Activated CD8-positive, alpha-beta T cell treated with anti-CD3 and anti-CD28 coated beads, Interleukin-2, amount 10 ng/mL, durations not matched to agents 7 days and 5 days (primary cell): ENCODE measurements around the gene BCKDHB. TPM values are rescaled to one million over a fixed set of nuclear protein-coding genes. Genes with fewer than 3 reads are reported as not detected.
"Not testable (repeated sequence)": the region's sequence is repeated elsewhere in the genome, so short reads cannot be mapped to it uniquely, and the experiment has no call there.

Experiments
- ATAC-seq: fragments of 150-1000 bp; cut with Tn5 transposase; one replicate; pipeline ENCODE4 v1.10.0; 2021; ENCODE audit warnings: moderate library complexity
- CTCF ChIA-PET: fragments of 350-600 bp; sonication (Branson Sonifier 250); formaldehyde crosslinking; loops from one replicate; lab custom pipeline; 2021; ENCODE audit warnings: antibody characterized with exemption; lab: Charles Lee
- POLR2A ChIA-PET: fragments of 350-600 bp; sonication (Branson Sonifier 250); formaldehyde crosslinking; loops from one replicate; lab custom pipeline; 2021; ENCODE audit warnings: antibody characterized with exemption; lab: Charles Lee
- DNase-seq: peaks from one replicate; pipeline ENCODE4 v3.0.0-alpha.2; 2020
- H3K27ac Mint-ChIP-seq: one replicate; pipeline ENCODE4 v1.8.0; 2021; ENCODE audit warnings: mild to moderate bottlenecking, mixed read lengths
- H3K27me3 Mint-ChIP-seq: one replicate; pipeline ENCODE4 v1.8.0; 2021; ENCODE audit warnings: low read depth, mixed read lengths
- H3K36me3 Mint-ChIP-seq: one replicate; pipeline ENCODE4 v1.8.0; 2021; ENCODE audit warnings: low read depth, mixed read lengths
- H3K4me1 Mint-ChIP-seq: one replicate; pipeline ENCODE4 v1.8.0; 2021; ENCODE audit warnings: low read depth, mixed read lengths
- H3K4me3 Mint-ChIP-seq: one replicate; pipeline ENCODE4 v1.8.0; 2021; ENCODE audit warnings: mild to moderate bottlenecking, mixed read lengths
- H3K9me3 Mint-ChIP-seq: one replicate; pipeline ENCODE4 v1.8.0; 2022; ENCODE audit warnings: mixed read lengths; ENCODE audit not compliant: insufficient read depth
- total RNA-seq, 2 experiments: library from RNA; stranded (reverse); gene quantifications; one replicate each; pipeline ENCODE4 v1.2.3, GENCODE V29; 2021

Gene BCKDHB
- total RNA-seq, 2 experiments from 2014 or later, result 19.9 to 21.9 TPM

DNA sequence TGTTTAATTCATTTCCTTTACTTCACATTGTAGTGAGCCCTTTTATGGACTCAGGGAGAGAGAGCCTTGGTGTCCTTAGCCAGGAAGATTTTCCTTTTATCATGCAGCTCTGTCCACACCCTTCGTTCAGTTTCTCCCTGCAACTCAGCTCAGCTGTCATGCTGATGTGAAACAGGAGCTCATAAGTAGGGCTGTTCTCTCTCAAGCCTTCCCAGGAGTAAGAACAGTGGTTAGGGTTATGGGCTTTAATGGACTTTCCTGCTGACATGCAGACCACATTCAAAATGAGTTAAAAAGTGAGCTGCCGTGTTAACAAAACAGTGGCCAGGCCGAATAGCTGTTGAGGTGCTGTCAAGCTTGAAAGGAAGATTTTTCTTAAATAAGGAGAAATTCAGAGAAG, 104.1 kb downstream of the BCKDHB start:
- H3K27me3 Mint-ChIP-seq, result no peaks in the 10 kb centered on the region
- H3K4me3 Mint-ChIP-seq, result no peak overlapping the region
- ChIA-PET POLR2A (no interaction called here), CTCF (no interaction called here)
- no peaks in the 10 kb centered on the region for H3K9me3 Mint-ChIP-seq
- no peak for DNase-seq
- no peaks in the 10 kb centered on the region for H3K36me3 Mint-ChIP-seq
- H3K27ac Mint-ChIP-seq, result no peak overlapping the region
- no peaks in the 10 kb centered on the region for H3K4me1 Mint-ChIP-seq
- ATAC-seq, result no peak

DNA sequence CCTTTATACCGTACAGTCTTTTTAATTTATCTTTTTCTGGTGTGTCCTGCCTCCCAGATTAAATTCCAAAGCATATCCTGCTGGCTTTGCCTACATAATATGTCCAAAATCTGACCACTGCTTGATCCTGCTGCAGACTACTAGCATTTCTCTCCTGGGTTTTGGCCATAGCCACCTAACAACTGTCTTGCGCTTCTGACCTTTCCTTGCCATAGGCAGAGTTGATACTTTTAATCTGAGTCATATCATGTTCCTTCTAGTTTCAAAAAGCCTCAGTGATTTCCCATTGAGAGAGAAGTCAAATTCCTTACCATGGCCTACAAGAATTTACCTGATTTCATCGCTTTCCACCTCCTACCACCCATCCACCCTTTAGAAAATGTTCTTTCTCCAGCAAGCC, 104.8 kb downstream of the BCKDHB start:
- DNase-seq, result no peak
- POLR2A ChIA-PET, result no interaction called here
- CTCF ChIA-PET, result no interaction called here
- no peak overlapping the region for H3K27ac Mint-ChIP-seq
- H3K36me3 Mint-ChIP-seq, result no peaks in the 10 kb centered on the region
- H3K4me1 Mint-ChIP-seq, result no peaks in the 10 kb centered on the region
- H3K27me3 Mint-ChIP-seq, result no peaks in the 10 kb centered on the region
- ATAC-seq, result no peak
- no peak overlapping the region for H3K4me3 Mint-ChIP-seq
- H3K9me3 Mint-ChIP-seq, result no peaks in the 10 kb centered on the region

DNA sequence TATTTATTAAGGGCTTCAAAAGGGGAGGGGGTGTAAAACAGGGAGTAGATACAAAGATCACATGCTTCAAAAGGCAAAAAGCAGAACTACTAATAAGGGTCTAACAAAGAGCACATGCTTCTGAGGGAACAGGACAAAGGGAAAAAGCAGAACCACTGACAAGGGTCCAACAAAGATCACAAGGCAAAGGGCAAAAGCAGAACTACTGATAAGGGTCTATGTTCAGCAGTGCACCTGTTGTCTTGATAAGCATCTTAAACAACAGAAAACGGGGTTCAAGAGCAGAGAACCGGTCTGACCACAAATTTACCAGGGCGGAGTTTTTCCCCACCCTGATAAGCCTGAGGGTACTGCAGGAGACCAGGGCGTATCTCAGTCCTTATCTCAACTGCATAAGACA, 105.4 kb downstream of the BCKDHB start:
- H3K9me3 Mint-ChIP-seq, ATAC-seq, H3K4me3 Mint-ChIP-seq, CTCF ChIA-PET, POLR2A ChIA-PET, H3K27me3 Mint-ChIP-seq, H3K36me3 Mint-ChIP-seq, H3K27ac Mint-ChIP-seq, H3K4me1 Mint-ChIP-seq, DNase-seq: not testable (repeated sequence)

DNA sequence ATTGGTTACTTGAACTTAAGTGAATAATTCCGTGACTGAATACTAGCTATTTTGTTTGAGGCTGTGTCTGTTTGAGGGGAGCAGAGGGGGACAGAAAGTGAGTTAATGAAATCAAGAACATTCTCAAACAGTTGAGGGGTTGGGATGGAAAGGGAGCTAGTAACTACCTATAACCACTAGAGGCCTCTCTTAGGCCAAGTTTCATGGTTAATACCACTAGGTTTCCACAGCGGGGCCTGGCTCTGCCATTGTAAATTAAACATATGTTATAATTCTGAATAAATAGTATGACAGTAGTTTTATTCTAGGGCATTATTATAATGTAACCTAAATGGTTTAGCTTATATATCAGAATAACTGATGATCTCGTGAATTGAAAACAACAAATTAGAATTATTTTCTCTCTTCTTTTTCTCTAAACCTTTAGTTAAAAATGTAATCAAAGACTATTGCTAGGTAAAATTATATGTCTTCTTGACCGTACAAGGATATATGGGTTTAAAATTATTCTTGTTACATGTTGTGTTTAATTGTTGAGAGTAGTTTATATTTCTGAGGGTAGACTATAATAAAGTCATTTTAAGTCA, 108.1 kb downstream of the BCKDHB start:
- ATAC-seq, result peak; percentile 74
- DNase-seq, result peak; percentile 21
- H3K27me3 Mint-ChIP-seq, result no peaks in the 10 kb centered on the region
- no peak overlapping the region for H3K4me3 Mint-ChIP-seq
- no peaks in the 10 kb centered on the region for H3K36me3 Mint-ChIP-seq
- H3K27ac Mint-ChIP-seq, result no peak overlapping the region
- ChIA-PET CTCF (interaction anchor here (0.8 to 2.3 kb wide), 17 partner anchors 8 to 1539 kb away, joined by 3 to 12 read pairs (median 4); partner anchors contain the start of gene BCKDHB), POLR2A (no interaction called here)
- no peaks in the 10 kb centered on the region for H3K4me1 Mint-ChIP-seq
- H3K9me3 Mint-ChIP-seq, result no peaks in the 10 kb centered on the region

DNA sequence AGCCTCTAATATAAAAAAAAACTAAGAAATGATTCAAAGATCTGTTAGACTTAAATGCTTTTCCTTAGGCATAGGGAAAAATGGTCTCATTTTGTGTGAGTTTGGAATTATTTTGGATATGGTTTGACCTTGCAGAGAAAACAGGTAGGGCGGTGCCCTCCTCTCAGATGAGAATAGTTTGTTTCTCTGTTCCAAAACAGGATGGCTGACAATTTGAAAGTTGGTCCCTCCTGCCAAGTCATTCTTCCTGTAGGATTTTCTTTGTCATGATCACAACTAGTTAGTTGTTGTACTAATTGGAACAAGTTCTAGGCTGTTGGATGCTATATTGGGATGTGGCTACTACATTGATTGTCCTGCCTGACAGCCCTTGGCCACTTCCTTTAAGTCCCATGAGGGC, 108.6 kb downstream of the BCKDHB start:
- ChIA-PET POLR2A (no interaction called here), CTCF (interaction anchor here (0.8 to 2.3 kb wide), 12 partner anchors 9 to 1539 kb away, joined by 3 to 7 read pairs (median 4); partner anchors contain the start of gene BCKDHB)
- Mint-ChIP-seq H3K27me3 (no peaks in the 10 kb centered on the region), H3K9me3 (no peaks in the 10 kb centered on the region), H3K4me1 (no peaks in the 10 kb centered on the region), H3K4me3 (no peak overlapping the region), H3K27ac (no peak overlapping the region), H3K36me3 (no peaks in the 10 kb centered on the region)
- no peak for ATAC-seq
- DNase-seq, result no peak

DNA sequence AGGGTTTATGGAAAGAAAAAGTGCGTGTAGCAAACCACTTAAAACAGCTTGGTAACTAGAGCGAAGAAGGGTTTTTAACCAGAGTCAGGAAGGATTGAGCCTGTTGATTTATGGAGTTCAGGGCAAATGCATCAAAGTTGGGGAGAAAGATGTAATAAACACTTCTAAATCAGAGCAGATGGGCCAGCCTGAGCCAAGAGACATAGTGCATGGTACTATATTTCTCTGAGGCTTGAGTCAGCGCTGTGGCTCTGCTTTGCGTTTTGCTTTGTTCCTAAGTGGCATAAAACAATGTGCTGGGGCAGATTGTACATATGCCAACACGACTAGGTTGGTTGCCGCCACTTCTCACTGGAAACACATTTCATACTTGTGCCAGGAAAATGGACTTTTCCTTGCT, 111.3 kb downstream of the BCKDHB start:
- Mint-ChIP-seq H3K27me3 (no peaks in the 10 kb centered on the region), H3K36me3 (peaks cover 2% of the 10 kb centered on the region), H3K4me3 (no peak overlapping the region), H3K9me3 (no peaks in the 10 kb centered on the region), H3K4me1 (no peaks in the 10 kb centered on the region), H3K27ac (no peak overlapping the region)
- DNase-seq (no peak), ATAC-seq (no peak)
- CTCF ChIA-PET, result no interaction called here
- POLR2A ChIA-PET, result no interaction called here

DNA sequence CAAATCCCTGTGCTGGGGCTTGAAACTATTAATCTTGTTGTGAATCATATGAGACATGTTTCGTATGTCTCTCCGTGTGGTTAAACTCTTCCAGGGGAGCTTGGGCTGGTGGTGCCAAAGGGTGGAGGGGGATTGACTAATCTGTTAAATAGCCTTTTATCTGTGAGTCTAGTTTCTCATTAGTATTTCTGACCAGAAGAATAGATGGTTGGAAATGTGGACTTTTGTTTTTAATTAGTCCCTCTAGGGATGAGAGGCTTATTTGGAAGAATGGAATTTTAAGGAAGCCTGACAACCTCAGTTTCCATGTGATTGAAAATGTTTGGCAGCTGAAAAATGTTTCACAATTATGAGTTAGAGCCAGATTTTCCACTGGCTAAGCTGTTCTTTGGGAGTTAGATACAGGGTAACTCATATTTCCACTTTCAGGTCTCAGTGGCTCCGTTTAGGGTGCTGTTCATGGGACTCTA, 117.3 kb downstream of the BCKDHB start:
- ATAC-seq (no peak), DNase-seq (no peak)
- CTCF ChIA-PET, result no interaction called here
- Mint-ChIP-seq H3K27me3 (no peaks in the 10 kb centered on the region), H3K9me3 (no peaks in the 10 kb centered on the region), H3K4me3 (no peak overlapping the region), H3K27ac (no peak overlapping the region), H3K36me3 (peaks cover 8% of the 10 kb centered on the region), H3K4me1 (no peaks in the 10 kb centered on the region)
- POLR2A ChIA-PET, result no interaction called here

DNA sequence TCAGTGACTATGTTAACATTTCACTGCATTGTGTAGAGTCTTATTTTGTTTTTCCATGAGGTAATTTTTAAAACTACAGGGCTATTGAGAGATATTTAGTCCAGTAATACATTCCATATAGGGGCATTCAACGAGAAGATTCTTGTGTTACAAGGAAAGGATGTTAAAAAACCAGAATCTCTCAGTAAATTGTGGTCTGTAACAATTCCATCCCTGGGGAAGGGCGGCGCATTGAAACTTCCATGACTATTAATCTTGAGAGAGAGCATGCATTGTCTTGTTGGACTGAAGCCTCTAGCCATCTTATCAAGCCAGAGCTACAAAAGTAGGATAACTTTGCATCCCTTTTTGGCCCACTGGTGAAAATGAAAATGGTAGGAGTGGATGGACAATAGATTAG, 119.7 kb downstream of the BCKDHB start:
- no peak for DNase-seq
- Mint-ChIP-seq H3K4me1 (no peaks in the 10 kb centered on the region), H3K27ac (no peak overlapping the region), H3K27me3 (no peaks in the 10 kb centered on the region), H3K9me3 (no peaks in the 10 kb centered on the region), H3K36me3 (peaks cover 8% of the 10 kb centered on the region), H3K4me3 (no peak overlapping the region)
- ChIA-PET CTCF (interaction anchor here (3.0 kb wide), 1 partner anchor 12 kb away, joined by 12 read pairs; no protein-coding TSS in a partner anchor), POLR2A (no interaction called here)
- ATAC-seq, result no peak

DNA sequence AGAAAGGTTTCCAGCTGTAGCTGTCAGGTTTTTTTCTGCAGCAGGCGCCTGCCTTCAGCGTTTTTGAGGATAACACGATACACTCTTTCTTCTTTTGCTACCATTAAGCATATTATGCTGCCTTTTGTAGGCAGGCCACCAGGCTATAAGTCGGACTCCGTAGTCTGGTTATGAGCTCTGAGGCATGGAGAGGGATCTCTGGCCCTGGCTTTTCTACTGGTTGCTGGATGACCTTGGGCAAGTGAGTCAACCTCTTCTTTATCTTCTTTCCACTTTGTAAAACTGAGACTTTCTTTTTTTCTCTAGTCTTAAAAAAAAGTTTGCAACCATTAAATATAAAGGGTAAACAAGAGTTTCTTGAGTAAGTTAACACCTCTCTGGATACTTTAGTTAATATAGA, 120.2 kb downstream of the BCKDHB start:
- Mint-ChIP-seq H3K27me3 (no peaks in the 10 kb centered on the region), H3K27ac (no peak overlapping the region), H3K4me1 (no peaks in the 10 kb centered on the region), H3K9me3 (no peaks in the 10 kb centered on the region), H3K36me3 (peaks cover 8% of the 10 kb centered on the region), H3K4me3 (no peak overlapping the region)
- ATAC-seq (no peak), DNase-seq (no peak)
- ChIA-PET POLR2A (no interaction called here), CTCF (interaction anchor here (3.0 kb wide), 1 partner anchor 13 kb away, joined by 12 read pairs; no protein-coding TSS in a partner anchor)

DNA sequence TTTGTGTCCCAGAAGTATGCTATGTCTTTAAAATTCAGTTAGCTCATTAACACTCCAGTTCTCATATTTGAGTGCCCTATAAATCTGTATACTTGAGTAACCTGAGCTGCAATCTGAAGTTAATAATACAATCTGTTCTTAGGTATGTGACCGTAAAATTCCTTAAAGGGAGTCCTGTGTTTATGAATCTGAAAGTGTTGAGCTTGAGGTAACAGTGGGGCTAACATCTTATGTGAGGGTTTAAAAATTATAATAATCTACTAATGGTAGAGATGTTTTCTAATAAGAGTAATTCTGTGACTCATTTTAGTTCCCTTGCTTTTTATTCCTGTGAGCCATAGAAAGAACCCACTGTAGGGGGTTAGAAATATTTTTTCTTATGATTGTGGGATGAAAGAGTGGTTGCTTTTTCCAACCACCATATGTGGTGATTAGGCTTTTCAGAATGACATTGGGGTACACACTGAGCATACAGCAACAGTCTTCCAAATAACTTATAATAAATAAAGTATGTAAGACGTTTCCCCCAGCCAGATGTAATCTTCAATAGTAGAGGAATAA, 121.2 kb downstream of the BCKDHB start:
- Mint-ChIP-seq H3K27ac (no peak overlapping the region), H3K4me1 (no peaks in the 10 kb centered on the region), H3K36me3 (peaks cover 6% of the 10 kb centered on the region), H3K9me3 (no peaks in the 10 kb centered on the region), H3K27me3 (no peaks in the 10 kb centered on the region), H3K4me3 (no peak overlapping the region)
- no peak for DNase-seq
- no peak for ATAC-seq
- CTCF ChIA-PET, result interaction anchor here (3.0 kb wide), 1 partner anchor 14 kb away, joined by 12 read pairs; no protein-coding TSS in a partner anchor
- POLR2A ChIA-PET, result no interaction called here

DNA sequence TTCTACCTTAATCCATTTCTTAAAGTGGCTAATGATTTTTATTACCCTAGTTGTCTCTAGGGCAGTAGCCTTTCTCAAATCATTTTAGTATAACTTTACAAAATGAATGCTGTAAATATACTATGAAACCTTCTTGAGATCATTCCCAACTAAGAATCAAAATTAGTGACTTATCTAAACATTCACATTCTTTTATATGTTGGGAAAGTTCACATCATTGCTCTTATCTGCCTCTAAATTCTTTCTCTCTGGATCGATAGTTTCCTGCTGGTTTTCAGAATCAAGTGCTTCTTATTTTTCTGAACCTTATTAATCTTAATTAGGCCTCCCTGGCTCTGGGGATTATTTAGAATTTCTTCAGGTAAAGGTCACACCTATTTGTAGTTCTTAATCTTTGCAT, 126.8 kb downstream of the BCKDHB start:
- Mint-ChIP-seq H3K4me1 (no peaks in the 10 kb centered on the region), H3K36me3 (no peaks in the 10 kb centered on the region), H3K27ac (no peak overlapping the region), H3K27me3 (no peaks in the 10 kb centered on the region), H3K4me3 (no peak overlapping the region), H3K9me3 (no peaks in the 10 kb centered on the region)
- DNase-seq, result no peak
- no peak for ATAC-seq
- ChIA-PET CTCF (no interaction called here), POLR2A (no interaction called here)

DNA sequence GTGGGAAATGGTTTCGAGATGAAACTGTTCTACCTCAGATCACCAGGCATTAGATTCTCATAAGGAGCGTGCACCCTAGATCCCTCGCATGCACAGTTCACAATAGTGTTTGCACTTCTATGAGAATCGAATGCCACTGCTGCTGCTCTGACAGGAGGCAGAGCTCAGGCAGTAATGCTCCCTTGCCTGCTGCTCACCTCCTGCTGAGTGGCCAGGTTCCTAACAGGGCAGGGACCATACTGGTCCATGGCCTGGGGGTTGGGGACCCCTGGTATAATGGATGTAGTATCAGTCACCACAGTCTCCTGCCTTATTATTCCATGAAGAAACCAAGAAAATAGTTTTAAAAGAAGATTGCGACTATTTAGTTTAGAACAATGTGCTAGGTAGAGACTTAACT, 127.5 kb downstream of the BCKDHB start:
- no peak overlapping the region for H3K4me3 Mint-ChIP-seq
- no peaks in the 10 kb centered on the region for H3K9me3 Mint-ChIP-seq
- CTCF ChIA-PET, result no interaction called here
- POLR2A ChIA-PET, result no interaction called here
- H3K36me3 Mint-ChIP-seq, result peaks cover 4% of the 10 kb centered on the region
- ATAC-seq (no peak), DNase-seq (no peak)
- H3K4me1 Mint-ChIP-seq, result no peaks in the 10 kb centered on the region
- no peak overlapping the region for H3K27ac Mint-ChIP-seq
- no peaks in the 10 kb centered on the region for H3K27me3 Mint-ChIP-seq
